ENCODE data around the gene CYTH4. TPM values are rescaled to one million over a fixed set of nuclear protein-coding genes. Genes with fewer than 3 reads are reported as not detected.

Gene CYTH4
- total and polyA plus RNA-seq, 2 of the 8 experiments (the other 6 are each of a cell fraction or from before 2014, with no cell fraction given): 0.09 TPM; not detected in 1

DNA sequence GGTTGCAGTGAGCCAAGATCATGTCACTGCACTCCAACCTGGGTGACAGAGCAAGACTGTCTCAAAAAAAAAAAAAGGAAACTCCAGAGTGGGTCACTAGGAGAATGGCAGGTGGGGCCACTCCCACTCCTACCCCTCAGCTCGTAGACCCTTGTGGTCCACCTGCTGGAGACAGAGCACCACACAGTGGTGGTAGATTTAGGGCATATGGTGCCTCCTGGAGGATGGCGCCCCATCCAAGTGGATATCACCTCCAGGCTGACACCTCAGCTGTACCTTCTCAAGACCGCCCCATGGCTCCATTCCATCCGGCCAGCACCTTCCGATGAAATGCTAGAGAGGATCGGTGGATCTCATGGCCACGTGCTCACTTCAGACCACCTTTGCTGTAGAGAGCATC lies 6.2 kb downstream of the CYTH4 start:
- 89% methylated on average over 6 of the region's 7 CpGs; no CpG with 5 or more reads in 1 of the 2 experiments for WGBS, 2 experiments (ENCODE audit: extremely low coverage in 1 of 2, insufficient coverage in 1 of 2, insufficient read length in 1 of 2, insufficient replicate concordance in 2 of 2, low coverage in 1 of 2, low lambda C conversion rate in 2 of 2, missing lambda C conversion rate in 1 of 2)
- Histone ChIP-seq H3K9me3 (ENCODE audit: insufficient read depth in 2 of 2, low read depth in 1 of 2, low read length in 1 of 2) (peaks cover 0 to 5% of the 10 kb centered on the region in 2 experiments; a peak in 2 of 4 replicates), H3K4ac (replicated peaks; ENCODE audit: insufficient read length, low read depth, low read length) (no peak overlapping the region), H2AK5ac (ENCODE audit: low read depth, low read length) (no peak overlapping the region), H3K14ac (ENCODE audit: insufficient read length) (no peak overlapping the region), H2AFZ (ENCODE audit: low read length) (no peak overlapping the region), H2BK5ac (ENCODE audit: low read depth, low read length) (no peak overlapping the region), H2BK12ac (ENCODE audit: low read depth, low read length) (no peak overlapping the region), H3K23me2 (ENCODE audit: low read depth, low read length) (no peaks in the 10 kb centered on the region), H4K5ac (ENCODE audit: insufficient read length, low read depth, low read length) (no peak overlapping the region), H2BK15ac (ENCODE audit: low read length) (no peak overlapping the region), H3K79me2 (ENCODE audit: control insufficient read depth in 1 of 2, insufficient read depth in 2 of 2, low read length in 2 of 2) (no peaks in the 10 kb centered on the region), H3K36me3 (ENCODE audit: control insufficient read depth in 2 of 4, insufficient read depth in 4 of 4, low read length in 3 of 4) (no peaks in the 10 kb centered on the region), H3K27me3 (replicated peaks in 1 of 4; ENCODE audit: control insufficient read depth in 3 of 4, extremely low read depth in 1 of 4, insufficient read depth in 3 of 4, low read length in 3 of 4) (no peaks in the 10 kb centered on the region; a peak in 3 of 7 replicates), H3K27ac (ENCODE audit: low read depth, low read length) (no peak overlapping the region), H3K18ac (ENCODE audit: extremely low read depth, low read length) (no peak overlapping the region), H4K8ac (ENCODE audit: extremely low read depth, insufficient read depth, low read length) (no peak overlapping the region), H3K4me1 (replicated peaks in 1 of 4; ENCODE audit: control insufficient read depth in 3 of 4, insufficient read depth in 4 of 4, low read length in 3 of 4) (peaks cover 0 to 18% (median 3%) of the 10 kb centered on the region in 4 experiments; a peak in 4 of 7 replicates), H3K79me1 (ENCODE audit: low read depth, low read length) (no peaks in the 10 kb centered on the region), H4K20me1 (replicated peaks in 1 of 2; ENCODE audit: control insufficient read depth in 1 of 2, insufficient read depth in 2 of 2, low read length in 2 of 2) (no peaks in the 10 kb centered on the region), H4K91ac (replicated peaks; ENCODE audit: insufficient read length, low read length) (no peak overlapping the region), H3K4me2 (ENCODE audit: insufficient read depth in 1 of 2, low read depth in 2 of 2, low read length in 2 of 2) (no peak overlapping the region), H2BK20ac (ENCODE audit: low read length) (no peak overlapping the region), H2BK120ac (replicated peaks; ENCODE audit: low read depth, low read length) (no peak overlapping the region), H3K23ac (ENCODE audit: insufficient read length) (no peak overlapping the region), H3K9ac (replicated peaks in 1 of 4; ENCODE audit: extremely low read depth in 1 of 4, low read depth in 3 of 4, low read length in 3 of 4) (no peak overlapping the region), H3K4me3 (ENCODE audit: extremely low read depth in 1 of 4, insufficient read depth in 2 of 4, low read depth in 3 of 4, low read length in 4 of 4) (no peak overlapping the region), H3K56ac (replicated peaks; ENCODE audit: insufficient read length, low read depth, low read length) (no peak overlapping the region)
- TF ChIP-seq, protein P1, sequence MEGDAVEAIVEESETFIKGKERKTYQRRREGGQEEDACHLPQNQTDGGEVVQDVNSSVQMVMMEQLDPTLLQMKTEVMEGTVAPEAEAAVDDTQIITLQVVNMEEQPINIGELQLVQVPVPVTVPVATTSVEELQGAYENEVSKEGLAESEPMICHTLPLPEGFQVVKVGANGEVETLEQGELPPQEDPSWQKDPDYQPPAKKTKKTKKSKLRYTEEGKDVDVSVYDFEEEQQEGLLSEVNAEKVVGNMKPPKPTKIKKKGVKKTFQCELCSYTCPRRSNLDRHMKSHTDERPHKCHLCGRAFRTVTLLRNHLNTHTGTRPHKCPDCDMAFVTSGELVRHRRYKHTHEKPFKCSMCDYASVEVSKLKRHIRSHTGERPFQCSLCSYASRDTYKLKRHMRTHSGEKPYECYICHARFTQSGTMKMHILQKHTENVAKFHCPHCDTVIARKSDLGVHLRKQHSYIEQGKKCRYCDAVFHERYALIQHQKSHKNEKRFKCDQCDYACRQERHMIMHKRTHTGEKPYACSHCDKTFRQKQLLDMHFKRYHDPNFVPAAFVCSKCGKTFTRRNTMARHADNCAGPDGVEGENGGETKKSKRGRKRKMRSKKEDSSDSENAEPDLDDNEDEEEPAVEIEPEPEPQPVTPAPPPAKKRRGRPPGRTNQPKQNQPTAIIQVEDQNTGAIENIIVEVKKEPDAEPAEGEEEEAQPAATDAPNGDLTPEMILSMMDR (IDR thresholded peaks at IDR 0.05; ENCODE audit: control extremely low read depth in 1 of 3, insufficient read depth in 1 of 3, low read depth in 1 of 3, low read length in 3 of 3): peak in 2 of 3 experiments; percentile 8 to 24; a peak in 2 of 4 replicates
- TF ChIP-seq POLR2AphosphoS5 (IDR thresholded peaks at IDR 0.05; ENCODE audit: low read depth, low read length) (no peak), CTBP2 (IDR thresholded peaks at IDR 0.05; ENCODE audit: borderline replicate concordance, insufficient read depth, insufficient read length, low read length) (no peak), SIN3A (conservative IDR thresholded peaks at IDR 0.05 in 1 of 2, IDR thresholded peaks at IDR 0.05 in 1 of 2; ENCODE audit: low read depth in 1 of 2, low read length in 2 of 2) (no peak), CHD2 (IDR thresholded peaks at IDR 0.05; ENCODE audit: low read length) (no peak), PHF8 (conservative IDR thresholded peaks at IDR 0.05; ENCODE audit: low read depth, low read length) (no peak)
- DNase-seq (ENCODE audit: low read depth in 1 of 2, low spot score in 2 of 2) (no peak), FAIRE-seq (no peak)
- CTCF ChIA-PET (ENCODE audit: partially characterized antibody): interaction anchor here (0.7 to 0.9 kb wide), 2 partner anchors 64 to 141 kb away, joined by 3 read pairs; no protein-coding TSS in a partner anchor
- POLR2A ChIA-PET (ENCODE audit: partially characterized antibody): no interaction called here

Measured in H1 (cell line).